ENCODE data around the gene CNIH1. TPM values are rescaled to one million over a fixed set of nuclear protein-coding genes. Genes with fewer than 3 reads are reported as not detected.
"Not testable (repeated sequence)": the region's sequence is repeated elsewhere in the genome, so short reads cannot be mapped to it uniquely, and the experiment has no call there.

Gene CNIH1
- total and polyA plus RNA-seq, 9 donors: 101 to 196 (median 166) TPM

- peaks cover 3% of the 10 kb centered on the region for H3K36me3 ChIP-seq (ENCODE audit: control insufficient read depth, insufficient read depth, low read length)
- peaks cover 10% of the 10 kb centered on the region for H3K4me1 ChIP-seq (ENCODE audit: control insufficient read depth, insufficient read depth, low read length)
- no peak for DNase-seq
Observed at GRCh38 chr14:54438703-54439102, 2.5 kb downstream of the CNIH1 start.

GRCh38 chr14:54437954-54438353, 3.2 kb downstream of the CNIH1 start:
- WGBS (ENCODE audit: insufficient coverage): no CpG with 5 or more reads among the region's 4 CpGs
- not testable (repeated sequence) for H3K36me3 ChIP-seq (ENCODE audit: control insufficient read depth, insufficient read depth, low read length); DNase-seq; H3K9me3 ChIP-seq (replicated peaks; ENCODE audit: control insufficient read depth, low read depth, low read length); H3K27me3 ChIP-seq (ENCODE audit: control insufficient read depth, insufficient read depth, low read length); H3K4me3 ChIP-seq (ENCODE audit: low read length); H3K27ac ChIP-seq (ENCODE audit: low read length)
- H3K4me1 ChIP-seq (ENCODE audit: control insufficient read depth, insufficient read depth, low read length): peaks cover 10% of the 10 kb centered on the region

More at GRCh38 chr14:54438703-54439102, 2.5 kb downstream of the CNIH1 start:
- Histone ChIP-seq H3K9me3 (replicated peaks; ENCODE audit: control insufficient read depth, low read depth, low read length) (no peaks in the 10 kb centered on the region), H3K27me3 (ENCODE audit: control insufficient read depth, insufficient read depth, low read length) (no peaks in the 10 kb centered on the region), H3K27ac (ENCODE audit: low read length) (no peak overlapping the region), H3K4me3 (ENCODE audit: low read length) (no peak overlapping the region)
- WGBS (ENCODE audit: insufficient coverage): no CpG with 5 or more reads among the region's 4 CpGs

GRCh38 chr14:54435500-54435981, 5.6 kb downstream of the CNIH1 start:
- H3K36me3 ChIP-seq (ENCODE audit: control insufficient read depth, insufficient read depth, low read length): peaks cover 8% of the 10 kb centered on the region
- no peak for DNase-seq
- WGBS (ENCODE audit: insufficient coverage): 73% methylated on average over 1 of the region's 4 CpGs
- no peaks in the 10 kb centered on the region for H3K9me3 ChIP-seq (replicated peaks; ENCODE audit: control insufficient read depth, low read depth, low read length)
- no peak overlapping the region for H3K27ac ChIP-seq (ENCODE audit: low read length)
- H3K4me3 ChIP-seq (ENCODE audit: low read length): no peak overlapping the region
- peaks cover 5% of the 10 kb centered on the region for H3K4me1 ChIP-seq (ENCODE audit: control insufficient read depth, insufficient read depth, low read length)
- H3K27me3 ChIP-seq (ENCODE audit: control insufficient read depth, insufficient read depth, low read length): no peaks in the 10 kb centered on the region

GRCh38 chr14:54428527-54428926, 12.6 kb downstream of the CNIH1 start:
- no peaks in the 10 kb centered on the region for H3K9me3 ChIP-seq (replicated peaks; ENCODE audit: control insufficient read depth, low read depth, low read length)
- H3K4me1 ChIP-seq (ENCODE audit: control insufficient read depth, insufficient read depth, low read length): no peaks in the 10 kb centered on the region
- no peaks in the 10 kb centered on the region for H3K27me3 ChIP-seq (ENCODE audit: control insufficient read depth, insufficient read depth, low read length)
- H3K4me3 ChIP-seq (ENCODE audit: low read length): no peak overlapping the region
- WGBS (ENCODE audit: insufficient coverage): no CpG with 5 or more reads among the region's 2 CpGs
- peak overlapping the region; percentile 73 for H3K27ac ChIP-seq (ENCODE audit: low read length)
- no peak for DNase-seq
- peaks cover 27% of the 10 kb centered on the region for H3K36me3 ChIP-seq (ENCODE audit: control insufficient read depth, insufficient read depth, low read length)

GRCh38 chr14:54427871-54428270, 13.3 kb downstream of the CNIH1 start:
- no CpG with 5 or more reads among the region's 3 CpGs for WGBS (ENCODE audit: insufficient coverage)
- Histone ChIP-seq H3K36me3 (ENCODE audit: control insufficient read depth, insufficient read depth, low read length) (peaks cover 27% of the 10 kb centered on the region), H3K9me3 (replicated peaks; ENCODE audit: control insufficient read depth, low read depth, low read length) (no peaks in the 10 kb centered on the region), H3K27ac (ENCODE audit: low read length) (peak overlapping the region; percentile 73), H3K4me1 (ENCODE audit: control insufficient read depth, insufficient read depth, low read length) (no peaks in the 10 kb centered on the region), H3K4me3 (ENCODE audit: low read length) (no peak overlapping the region), H3K27me3 (ENCODE audit: control insufficient read depth, insufficient read depth, low read length) (no peaks in the 10 kb centered on the region)
- DNase-seq: peak; percentile 34

- DNase-seq: no peak
- WGBS (ENCODE audit: insufficient coverage): 100% methylated on average over 1 of the region's 3 CpGs
- Histone ChIP-seq H3K27ac (ENCODE audit: low read length) (no peak overlapping the region), H3K4me1 (ENCODE audit: control insufficient read depth, insufficient read depth, low read length) (no peaks in the 10 kb centered on the region), H3K9me3 (replicated peaks; ENCODE audit: control insufficient read depth, low read depth, low read length) (no peaks in the 10 kb centered on the region), H3K4me3 (ENCODE audit: low read length) (no peak overlapping the region), H3K27me3 (ENCODE audit: control insufficient read depth, insufficient read depth, low read length) (no peaks in the 10 kb centered on the region), H3K36me3 (ENCODE audit: control insufficient read depth, insufficient read depth, low read length) (peaks cover 23% of the 10 kb centered on the region)
Observed at GRCh38 chr14:54425537-54426274, 15.5 kb downstream of the CNIH1 start.

GRCh38 chr14:54425068-54425467, 16.1 kb downstream of the CNIH1 start:
- H3K9me3 ChIP-seq (replicated peaks; ENCODE audit: control insufficient read depth, low read depth, low read length): no peaks in the 10 kb centered on the region
- peaks cover 21% of the 10 kb centered on the region for H3K36me3 ChIP-seq (ENCODE audit: control insufficient read depth, insufficient read depth, low read length)
- no peak for DNase-seq
- no peak overlapping the region for H3K4me3 ChIP-seq (ENCODE audit: low read length)
- no peaks in the 10 kb centered on the region for H3K27me3 ChIP-seq (ENCODE audit: control insufficient read depth, insufficient read depth, low read length)
- no CpG with 5 or more reads among the region's 2 CpGs for WGBS (ENCODE audit: insufficient coverage)
- H3K27ac ChIP-seq (ENCODE audit: low read length): no peak overlapping the region
- peaks cover 2% of the 10 kb centered on the region for H3K4me1 ChIP-seq (ENCODE audit: control insufficient read depth, insufficient read depth, low read length)

GRCh38 chr14:54424479-54424901, 16.7 kb downstream of the CNIH1 start:
- no peaks in the 10 kb centered on the region for H3K9me3 ChIP-seq (replicated peaks; ENCODE audit: control insufficient read depth, low read depth, low read length)
- H3K27ac ChIP-seq (ENCODE audit: low read length): no peak overlapping the region
- no peak for DNase-seq
- peaks cover 2% of the 10 kb centered on the region for H3K4me1 ChIP-seq (ENCODE audit: control insufficient read depth, insufficient read depth, low read length)
- no peak overlapping the region for H3K4me3 ChIP-seq (ENCODE audit: low read length)
- H3K36me3 ChIP-seq (ENCODE audit: control insufficient read depth, insufficient read depth, low read length): peaks cover 15% of the 10 kb centered on the region
- H3K27me3 ChIP-seq (ENCODE audit: control insufficient read depth, insufficient read depth, low read length): no peaks in the 10 kb centered on the region
- 90% methylated on average over 2 of the region's 4 CpGs for WGBS (ENCODE audit: insufficient coverage)

GRCh38 chr14:54423991-54424390, 17.2 kb downstream of the CNIH1 start:
- peaks cover 2% of the 10 kb centered on the region for H3K4me1 ChIP-seq (ENCODE audit: control insufficient read depth, insufficient read depth, low read length)
- H3K36me3 ChIP-seq (ENCODE audit: control insufficient read depth, insufficient read depth, low read length): peaks cover 11% of the 10 kb centered on the region
- DNase-seq: no peak
- no peaks in the 10 kb centered on the region for H3K9me3 ChIP-seq (replicated peaks; ENCODE audit: control insufficient read depth, low read depth, low read length)
- no peak overlapping the region for H3K27ac ChIP-seq (ENCODE audit: low read length)
- H3K27me3 ChIP-seq (ENCODE audit: control insufficient read depth, insufficient read depth, low read length): no peaks in the 10 kb centered on the region
- no peak overlapping the region for H3K4me3 ChIP-seq (ENCODE audit: low read length)

GRCh38 chr14:54420478-54421142, 20.6 kb downstream of the CNIH1 start:
- WGBS (ENCODE audit: insufficient coverage): 23% methylated on average over 3 of the region's 7 CpGs
- Histone ChIP-seq H3K27me3 (ENCODE audit: control insufficient read depth, insufficient read depth, low read length) (no peaks in the 10 kb centered on the region), H3K4me1 (ENCODE audit: control insufficient read depth, insufficient read depth, low read length) (peaks cover 2% of the 10 kb centered on the region), H3K9me3 (replicated peaks; ENCODE audit: control insufficient read depth, low read depth, low read length) (no peaks in the 10 kb centered on the region), H3K36me3 (ENCODE audit: control insufficient read depth, insufficient read depth, low read length) (peaks cover 3% of the 10 kb centered on the region), H3K27ac (ENCODE audit: low read length) (no peak overlapping the region), H3K4me3 (ENCODE audit: low read length) (no peak overlapping the region)
- DNase-seq: peak; percentile 41
